Measurements from ENCODE around the gene SEC61B.

SEC61B gene

DNA sequence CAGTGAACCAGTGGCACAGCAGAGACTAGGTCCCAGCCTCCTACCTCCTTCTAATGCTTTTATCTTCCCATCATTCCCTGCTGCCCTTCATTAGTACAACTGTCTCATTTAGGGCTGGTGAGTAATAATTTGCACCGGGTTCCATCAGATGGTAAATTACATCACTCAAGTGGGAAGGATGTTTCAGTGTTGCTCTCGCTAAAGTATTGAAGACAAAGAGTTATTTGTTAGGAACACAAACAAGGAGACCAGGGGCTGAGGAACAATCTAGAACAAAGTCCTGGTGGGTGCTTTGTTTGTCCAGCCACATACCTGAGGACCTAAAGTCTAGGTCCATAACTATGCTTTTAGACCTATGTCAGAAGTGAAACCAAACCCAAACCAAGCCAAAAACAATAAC is 52.4 kb downstream of the SEC61B start:
- DNase-seq (ENCODE audit: low spot score), result no peak

All from AG20443 (cell line).